Gastrocnemius medialis (tissue), 4 donors: ENCODE data around the gene LRRC74A.

Experiments used
- POLR2A ChIP-seq, 2 donors: fragments of 450-650 bp; IDR thresholded peaks; one replicate each; pipeline ENCODE4 v1.6.1; 2017; ENCODE audit warnings: antibody characterized with exemption in 2 of 2, mild to moderate bottlenecking in 2 of 2, moderate library complexity in 2 of 2
- TF ChIP-seq, protein P1 (sequence below), 5 experiments: fragments of 450-650 bp in 3 of 5; fragments of 200-600 bp in 2 of 5; sonication (generic) in 2 of 5; IDR thresholded peaks in 4 of 5; conservative IDR thresholded peaks in 1 of 5; 1 replicate in 4 of 5; 2 replicates in 1 of 5; pipeline ENCODE4 v1.5.1; 2016 to 2019; ENCODE audit warnings: antibody characterized with exemption in 5 of 5, mild to moderate bottlenecking in 3 of 5, moderate library complexity in 3 of 5

DNA sequence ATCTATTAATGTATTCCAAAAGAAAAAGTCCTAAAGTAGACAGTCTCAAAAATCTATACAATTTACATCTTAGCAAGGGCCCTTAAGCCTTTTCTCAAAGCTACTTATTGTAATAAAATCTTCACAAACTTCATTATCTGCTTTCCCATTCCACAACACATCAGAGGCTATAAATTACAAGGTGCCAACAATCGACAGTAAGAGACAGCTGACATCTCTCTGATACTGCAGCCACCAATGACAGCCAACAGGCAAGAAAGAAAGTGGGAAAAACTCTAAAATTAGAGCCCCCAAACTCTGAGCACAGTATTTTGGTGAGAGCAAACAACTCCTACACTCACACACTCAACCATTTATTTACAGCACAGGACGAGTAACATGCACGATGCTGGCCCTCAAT, 15.7 kb upstream of the LRRC74A start:
- TF ChIP-seq, protein P1, sequence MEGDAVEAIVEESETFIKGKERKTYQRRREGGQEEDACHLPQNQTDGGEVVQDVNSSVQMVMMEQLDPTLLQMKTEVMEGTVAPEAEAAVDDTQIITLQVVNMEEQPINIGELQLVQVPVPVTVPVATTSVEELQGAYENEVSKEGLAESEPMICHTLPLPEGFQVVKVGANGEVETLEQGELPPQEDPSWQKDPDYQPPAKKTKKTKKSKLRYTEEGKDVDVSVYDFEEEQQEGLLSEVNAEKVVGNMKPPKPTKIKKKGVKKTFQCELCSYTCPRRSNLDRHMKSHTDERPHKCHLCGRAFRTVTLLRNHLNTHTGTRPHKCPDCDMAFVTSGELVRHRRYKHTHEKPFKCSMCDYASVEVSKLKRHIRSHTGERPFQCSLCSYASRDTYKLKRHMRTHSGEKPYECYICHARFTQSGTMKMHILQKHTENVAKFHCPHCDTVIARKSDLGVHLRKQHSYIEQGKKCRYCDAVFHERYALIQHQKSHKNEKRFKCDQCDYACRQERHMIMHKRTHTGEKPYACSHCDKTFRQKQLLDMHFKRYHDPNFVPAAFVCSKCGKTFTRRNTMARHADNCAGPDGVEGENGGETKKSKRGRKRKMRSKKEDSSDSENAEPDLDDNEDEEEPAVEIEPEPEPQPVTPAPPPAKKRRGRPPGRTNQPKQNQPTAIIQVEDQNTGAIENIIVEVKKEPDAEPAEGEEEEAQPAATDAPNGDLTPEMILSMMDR (IDR thresholded peaks at IDR 0.05 in 4 of 5, conservative IDR thresholded peaks at IDR 0.05 in 1 of 5): no peak
- no peak for TF ChIP-seq POLR2A (IDR thresholded peaks at IDR 0.05)
